Uterus (tissue), 4 donors: Measurements from ENCODE around the gene FGR. TPM values are rescaled to one million over a fixed set of nuclear protein-coding genes. Genes with fewer than 3 reads are reported as not detected.

Experiments used
- DNase-seq, 2 donors: peaks; one replicate each; pipeline ENCODE4 v3.0.0-alpha.2; 2019 to 2020
- H3K27ac ChIP-seq, 2 donors: fragments of 200-600 bp; sonication (generic); 1 replicate in 1 of 2; 2 replicates in 1 of 2; pipeline ENCODE4 v1.5.1; 2016 to 2018
- H3K27me3 ChIP-seq, 2 donors: fragments of 200-600 bp; sonication (generic); one replicate each; pipeline ENCODE4 v1.5.1; 2018 to 2019; ENCODE audit warnings: control low read depth in 1 of 2
- H3K36me3 ChIP-seq, 2 donors: fragments of 200-600 bp; sonication (generic); one replicate each; pipeline ENCODE4 v1.5.1; 2019; ENCODE audit warnings: control low read depth in 1 of 2
- H3K4me1 ChIP-seq, 2 donors: fragments of 200-600 bp; sonication (generic); one replicate each; pipeline ENCODE4 v1.5.1; 2018 to 2019; ENCODE audit warnings: control low read depth in 1 of 2
- H3K4me3 ChIP-seq, 2 donors: fragments of 200-600 bp; sonication (generic); 1 replicate in 1 of 2; 2 replicates in 1 of 2; pipeline ENCODE4 v1.5.1; 2018 to 2019; ENCODE audit warnings: mild to moderate bottlenecking in 1 of 2
- H3K9me3 ChIP-seq, 2 donors: fragments of 200-600 bp; sonication (generic); one replicate each; pipeline ENCODE4 v1.5.1; 2019; ENCODE audit warnings: control low read depth in 1 of 2
- CTCF ChIP-seq, 4 experiments: fragments of 200-600 bp in 2 of 4; fragments of 450-650 bp in 2 of 4; sonication (generic) in 2 of 4; IDR thresholded peaks; one replicate each; pipeline ENCODE4 v1.5.1; 2016 to 2019; ENCODE audit warnings: antibody characterized with exemption in 4 of 4, mild to moderate bottlenecking in 2 of 4, moderate library complexity in 1 of 4
- POLR2A ChIP-seq, 2 donors: fragments of 450-650 bp; IDR thresholded peaks; one replicate each; pipeline ENCODE4 v1.6.1; 2016; ENCODE audit warnings: antibody characterized with exemption in 2 of 2, mild to moderate bottlenecking in 1 of 2, moderate library complexity in 1 of 2
- intact Hi-C: fragments of 100-400 bp; cut with DNase I; formaldehyde crosslinking; loops from one replicate; pipeline ENCODE4 v1.15.1; 2023; ENCODE audit warnings: low total_unique reads
- total RNA-seq, 4 donors: library from RNA; depleted of rRNA in 3 of 4; stranded (reverse); fragments of >200 nt in 3 of 4; gene quantifications; one replicate each; pipeline versions ENCODE4 v1.1.0 to v1.2.4, GENCODE V29; 2014 to 2023
- donor health status: DM: yes; HTN: yes; CAD: no.

The FGR gene
- total RNA-seq, 4 donors from 2014 or later, result 3.0 to 35.9 (median 18.8) TPM

- intact Hi-C loops, result loop anchor here (5.0 to 10.0 kb wide), 3 partner anchors 36 to 78 kb away; no protein-coding TSS in a partner anchor
- no peaks in the 10 kb centered on the region for H3K36me3 ChIP-seq
- H3K4me1 ChIP-seq, result peaks cover 0 to 20% of the 10 kb centered on the region in 2 donors
- TF ChIP-seq POLR2A (IDR thresholded peaks at IDR 0.05) (no peak), CTCF (IDR thresholded peaks at IDR 0.05) (no peak)
- peak overlapping the region; percentile 92 to 99 for H3K27ac ChIP-seq
- no peaks in the 10 kb centered on the region for H3K9me3 ChIP-seq
- H3K4me3 ChIP-seq, result peak overlapping the region; percentile 63 to 91
- no peak for DNase-seq
- H3K27me3 ChIP-seq, result no peaks in the 10 kb centered on the region
These were observed 31.7 kb downstream of the FGR start for GRCh38 chr1:27603309-27603680.

- intact Hi-C loops, result loop anchor here (5.0 to 10.0 kb wide), 3 partner anchors 35 to 78 kb away; no protein-coding TSS in a partner anchor
- H3K4me3 ChIP-seq, result peak overlapping the region; percentile 63 to 91
- no peaks in the 10 kb centered on the region for H3K27me3 ChIP-seq
- H3K4me1 ChIP-seq, result peaks cover 0 to 25% of the 10 kb centered on the region in 2 donors
- H3K36me3 ChIP-seq, result no peaks in the 10 kb centered on the region
- no peak for TF ChIP-seq CTCF (IDR thresholded peaks at IDR 0.05)
- TF ChIP-seq POLR2A (IDR thresholded peaks at IDR 0.05), result no peak
- DNase-seq, result peak; percentile 71 to 75
- peak overlapping the region; percentile 92 to 99 for H3K27ac ChIP-seq
- H3K9me3 ChIP-seq, result no peaks in the 10 kb centered on the region
These were observed 32.3 kb downstream of the FGR start for GRCh38 chr1:27602462-27603308.

GRCh38 chr1:27601771-27602461, 33.1 kb downstream of the FGR start:
- Histone ChIP-seq H3K4me3 (peak overlapping the region; percentile 63 to 91), H3K36me3 (no peaks in the 10 kb centered on the region), H3K4me1 (peaks cover 0 to 33% of the 10 kb centered on the region in 2 donors), H3K27ac (peak overlapping the region; percentile 92 to 99), H3K27me3 (no peaks in the 10 kb centered on the region), H3K9me3 (no peaks in the 10 kb centered on the region)
- TF ChIP-seq POLR2A (IDR thresholded peaks at IDR 0.05) (peak in 1 of 2 donors; percentile 4), CTCF (IDR thresholded peaks at IDR 0.05) (peak in 1 of 4 experiments; percentile 8)
- DNase-seq, result peak; percentile 51 to 58
- intact Hi-C loops, result loop anchor here (5.0 to 10.0 kb wide), 3 partner anchors 35 to 77 kb away; no protein-coding TSS in a partner anchor

- Histone ChIP-seq H3K36me3 (no peaks in the 10 kb centered on the region), H3K27ac (peak overlapping the region; percentile 92 to 99), H3K4me3 (peak overlapping the region; percentile 63 to 91), H3K9me3 (no peaks in the 10 kb centered on the region), H3K27me3 (no peaks in the 10 kb centered on the region), H3K4me1 (peaks cover 0 to 39% of the 10 kb centered on the region in 2 donors)
- intact Hi-C loops, result loop anchor here (5.0 to 10.0 kb wide), 3 partner anchors 34 to 77 kb away; no protein-coding TSS in a partner anchor
- no peak for DNase-seq
- TF ChIP-seq CTCF (IDR thresholded peaks at IDR 0.05) (no peak), POLR2A (IDR thresholded peaks at IDR 0.05) (no peak)
These were observed 33.6 kb downstream of the FGR start for GRCh38 chr1:27601321-27601770.
